ENCODE data around the gene SLC5A10.

- no peak for TF ChIP-seq CTCF (IDR thresholded peaks at IDR 0.05)
- no peak for TF ChIP-seq ZFX (IDR thresholded peaks at IDR 0.05; ENCODE audit: borderline replicate concordance)
Observed at GRCh38 chr17:18994631-18995030, 42.7 kb downstream of the SLC5A10 start.
